ENCODE measurements around the gene RAB23.
"Not testable (repeated sequence)": the region's sequence is repeated elsewhere in the genome, so short reads cannot be mapped to it uniquely, and the experiment has no call there.

RAB23 gene

GRCh38 chr6:57221936-57222742, at the start of gene RAB23:
TSS of gene RAB23 (minus strand) at chr6:57222307. CDS start at chr6:57210380, 11,927 bp downstream.
- DNase-seq, result peak; percentile 71

DNA sequence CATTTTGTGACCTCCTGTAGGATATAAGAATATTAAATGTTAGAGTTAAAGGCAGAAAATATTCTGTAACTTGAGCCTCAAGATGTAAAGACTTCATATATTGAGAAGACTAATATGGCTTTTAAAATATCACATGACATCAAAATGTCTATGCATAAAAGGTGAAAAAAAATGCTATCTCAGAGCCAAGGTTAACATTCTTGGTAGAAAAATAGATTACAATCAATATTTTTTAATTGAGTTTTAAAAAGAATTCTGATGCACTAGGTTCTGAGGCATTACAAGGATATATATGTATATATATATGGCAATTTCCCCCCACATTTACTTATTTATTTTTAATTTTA, 46.2 kb upstream of the RAB23 start:
- no peak for DNase-seq

- DNase-seq, result no peak
Observed at GRCh38 chr6:57267586-57268293, 45.6 kb upstream of the RAB23 start.

GRCh38 chr6:57265755-57266221, 43.7 kb upstream of the RAB23 start:
- no peak for DNase-seq

DNA sequence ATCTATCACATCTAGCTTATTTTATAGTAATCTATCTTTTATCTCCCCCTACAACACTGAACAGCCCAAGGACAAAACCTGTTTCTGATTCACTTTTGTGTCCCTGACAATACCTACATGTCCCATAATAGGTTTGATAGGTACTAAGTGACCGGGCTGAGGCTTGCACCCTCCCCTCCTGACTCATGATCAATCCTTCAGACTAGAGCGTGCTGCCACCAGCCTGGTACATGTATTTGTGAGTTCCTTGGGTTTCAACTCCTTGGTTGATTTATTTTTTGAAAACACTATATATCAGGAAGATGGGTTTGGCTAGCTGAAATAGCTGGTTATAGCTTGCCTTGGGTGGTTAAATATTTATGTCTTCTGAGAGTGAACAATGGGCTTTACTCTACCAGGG, 41.6 kb upstream of the RAB23 start:
- no peak for DNase-seq

DNA sequence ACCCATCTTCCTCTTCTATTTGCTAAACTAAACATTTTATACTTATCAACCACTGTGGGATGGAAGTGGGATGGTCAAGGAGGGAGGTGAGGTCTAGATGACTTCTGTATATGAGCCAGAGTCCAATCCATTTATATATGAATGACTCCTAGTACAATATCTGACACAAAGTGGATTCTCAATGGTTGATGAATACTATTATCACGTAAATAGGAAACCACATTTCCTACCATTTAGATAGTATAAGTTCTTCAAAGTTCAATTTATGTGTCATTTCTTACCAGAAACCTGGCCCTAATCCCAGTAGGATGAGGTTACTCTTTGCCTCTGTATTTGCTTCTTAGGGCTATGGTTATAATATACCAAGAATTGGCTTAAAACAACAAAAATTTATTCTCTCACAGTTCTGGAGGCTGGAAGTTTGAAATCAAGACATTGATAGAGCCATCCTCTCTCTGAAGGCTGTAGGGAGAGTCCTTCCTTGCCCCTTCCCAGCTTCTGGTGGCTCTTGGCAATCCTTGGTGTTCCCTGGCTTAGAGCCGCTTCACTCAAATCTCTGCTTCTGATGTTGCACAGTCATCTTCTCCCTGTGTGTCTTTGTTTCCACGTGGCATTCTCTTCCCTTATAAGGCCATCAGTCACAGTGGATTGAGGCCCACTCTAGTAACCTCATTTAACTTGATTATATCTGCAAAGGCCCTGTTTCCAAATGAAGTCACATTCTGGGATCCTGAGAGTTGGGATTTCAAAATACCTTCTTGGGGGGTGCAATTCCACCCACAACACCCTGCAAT, 41.0 kb upstream of the RAB23 start:
- no peak for DNase-seq

DNA sequence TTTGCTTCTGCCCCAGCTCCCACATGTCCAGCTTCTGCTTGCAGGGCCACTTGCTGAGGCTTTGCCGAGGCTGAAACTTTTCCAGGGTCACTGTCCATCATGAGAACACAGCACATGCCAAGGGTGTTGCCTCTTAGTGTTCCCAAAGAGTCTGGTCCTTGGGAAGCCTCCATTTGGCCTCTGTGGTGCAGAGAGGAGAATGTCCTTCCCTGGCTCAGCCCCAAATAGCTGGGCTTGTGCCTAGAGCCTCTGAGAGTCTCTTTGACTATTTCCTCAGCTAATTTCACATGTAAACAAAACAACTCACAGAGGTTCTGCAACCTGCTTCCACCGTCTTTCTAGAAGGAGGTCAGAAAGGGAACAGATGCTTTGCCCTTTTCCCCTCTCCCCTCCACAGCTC, 40.4 kb upstream of the RAB23 start:
- DNase-seq, result no peak

DNA sequence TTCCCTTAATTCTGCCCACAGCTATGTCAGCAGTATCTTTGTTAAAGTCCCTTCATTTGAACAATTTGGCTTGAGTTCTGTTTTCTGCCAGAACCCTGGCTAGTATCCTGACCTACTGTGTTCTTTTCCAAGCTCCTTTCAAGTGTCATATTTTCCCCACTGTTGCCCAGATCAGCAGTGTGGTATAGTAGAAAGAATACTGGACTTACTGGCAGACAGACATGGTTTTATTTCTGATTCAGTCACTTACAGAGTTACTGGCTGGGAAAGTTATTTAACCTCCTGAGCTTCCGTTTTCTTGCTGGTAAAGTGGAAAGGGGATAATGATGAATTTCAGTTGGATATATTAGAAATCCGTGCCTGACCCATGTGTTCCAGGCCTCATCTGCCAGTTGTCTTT, 39.8 kb upstream of the RAB23 start:
- no peak for DNase-seq

DNA sequence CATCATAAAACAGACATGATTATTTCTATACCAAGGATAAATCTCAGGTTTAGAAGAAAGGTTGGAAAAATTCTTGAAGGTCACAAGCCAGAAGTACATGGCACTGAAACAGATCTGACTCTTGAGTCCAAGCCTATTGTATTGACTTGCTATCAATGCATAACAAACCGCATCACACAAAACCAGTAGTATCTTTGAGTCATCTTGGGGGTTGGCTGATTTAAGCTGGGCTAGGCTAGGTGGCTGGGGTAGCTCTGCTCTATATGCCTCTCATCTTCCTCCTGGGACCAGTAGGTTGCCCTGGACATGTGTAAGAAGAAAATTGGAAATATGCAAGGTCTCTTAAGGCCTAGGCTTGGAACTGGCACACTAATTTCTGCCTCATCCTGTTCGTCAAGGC, 37.0 kb upstream of the RAB23 start:
- no peak for DNase-seq

DNA sequence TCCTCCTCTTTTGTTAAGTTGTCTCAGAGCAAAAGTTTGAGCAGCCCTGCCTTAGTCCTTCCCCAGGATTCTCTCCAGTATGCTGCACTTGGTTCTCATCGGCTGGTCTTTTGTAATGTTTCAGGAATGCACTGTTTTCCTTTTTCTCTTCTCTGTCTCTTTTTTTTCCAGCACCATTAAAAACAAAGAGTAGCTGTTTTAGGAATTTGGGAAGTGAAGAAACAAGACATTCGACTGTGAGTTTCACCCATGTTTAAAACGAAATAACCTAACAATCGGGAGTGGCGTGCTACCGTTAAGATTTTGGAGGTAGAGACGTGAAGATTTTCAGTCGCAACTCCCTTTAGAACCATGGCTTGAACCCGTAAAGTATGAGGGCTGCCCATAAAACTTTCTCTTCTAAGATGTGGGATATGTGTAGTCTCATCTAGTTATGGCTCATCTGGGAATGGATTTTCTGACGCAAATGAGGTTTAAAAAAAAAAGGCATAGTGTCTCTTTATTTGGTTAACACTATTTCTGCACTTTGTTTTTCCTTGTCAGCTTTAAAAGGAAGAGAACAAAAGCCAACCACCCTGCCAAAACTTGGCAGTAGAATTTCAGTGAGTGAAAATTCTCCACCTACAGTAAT, 35.9 kb upstream of the RAB23 start:
- no peak for DNase-seq

DNA sequence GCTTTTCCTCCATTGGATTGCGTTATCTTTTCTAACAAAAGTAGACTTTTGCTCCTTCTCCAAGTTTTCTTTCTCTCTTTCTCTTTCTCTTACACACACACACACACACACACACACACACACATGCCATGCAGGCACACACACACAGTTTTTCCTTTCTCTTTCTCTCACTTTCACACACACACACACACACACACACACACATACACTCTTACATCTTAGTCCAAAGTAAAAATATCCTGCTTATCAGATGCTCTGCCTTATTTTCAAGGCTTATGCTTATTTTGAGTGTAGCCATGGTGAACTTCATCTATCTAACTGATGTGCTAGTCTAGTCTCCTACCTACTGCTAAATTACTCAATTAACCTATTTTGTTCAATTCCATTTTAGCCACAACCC, 34.4 kb upstream of the RAB23 start:
- DNase-seq, result no peak

- no peak for DNase-seq
Observed at GRCh38 chr6:57255451-57256169, 33.5 kb upstream of the RAB23 start.

DNA sequence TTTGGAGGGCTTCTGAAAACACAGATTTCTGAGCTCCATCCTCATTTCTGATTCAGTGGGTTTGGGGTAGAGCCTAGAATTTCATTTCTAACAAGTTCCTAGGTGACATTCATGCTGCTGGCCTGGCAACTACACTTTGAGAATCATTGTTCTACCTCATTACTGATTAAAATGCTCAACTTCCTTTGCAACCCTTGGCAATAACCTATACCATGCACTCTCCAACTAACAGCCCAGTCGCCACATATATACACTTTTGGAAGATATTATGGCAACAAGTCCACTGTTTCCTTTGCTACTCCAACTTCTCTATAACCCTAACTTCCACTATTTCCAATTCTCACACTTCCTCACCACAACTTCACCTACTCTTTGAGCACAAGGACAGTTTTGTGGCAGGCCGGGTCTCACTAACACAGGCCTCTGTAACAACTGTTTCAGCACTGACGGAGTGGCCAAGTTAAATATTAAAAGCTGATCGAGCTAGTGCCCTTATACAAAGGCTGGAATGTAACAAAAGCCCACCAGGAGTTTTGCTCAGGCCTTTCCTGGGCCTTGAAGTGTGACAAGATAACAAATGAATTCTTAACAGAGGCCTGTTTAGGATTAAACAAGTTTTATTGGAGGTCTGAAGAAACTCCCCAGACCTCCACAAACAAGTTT, 32.1 kb upstream of the RAB23 start:
- DNase-seq, result no peak

DNA sequence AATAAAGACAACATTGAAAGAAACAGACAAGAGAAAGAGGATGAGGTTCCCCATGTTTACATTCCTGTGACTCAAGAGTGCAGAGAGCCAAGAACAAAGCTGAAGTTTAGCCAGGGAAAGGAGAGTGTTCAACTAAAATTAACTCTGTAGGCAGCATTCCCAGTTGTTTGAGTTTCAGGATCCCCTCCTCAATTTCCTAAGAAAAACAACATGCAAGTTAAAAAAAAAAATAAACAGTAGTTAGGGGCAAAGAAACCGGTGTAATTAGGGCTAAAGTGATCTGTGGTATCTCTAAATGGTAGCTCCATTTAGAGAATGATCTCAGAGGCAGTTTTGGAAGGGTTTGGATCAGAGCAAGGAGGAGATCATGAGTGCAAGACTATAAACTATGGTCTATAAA, 30.9 kb upstream of the RAB23 start:
- DNase-seq, result no peak

DNA sequence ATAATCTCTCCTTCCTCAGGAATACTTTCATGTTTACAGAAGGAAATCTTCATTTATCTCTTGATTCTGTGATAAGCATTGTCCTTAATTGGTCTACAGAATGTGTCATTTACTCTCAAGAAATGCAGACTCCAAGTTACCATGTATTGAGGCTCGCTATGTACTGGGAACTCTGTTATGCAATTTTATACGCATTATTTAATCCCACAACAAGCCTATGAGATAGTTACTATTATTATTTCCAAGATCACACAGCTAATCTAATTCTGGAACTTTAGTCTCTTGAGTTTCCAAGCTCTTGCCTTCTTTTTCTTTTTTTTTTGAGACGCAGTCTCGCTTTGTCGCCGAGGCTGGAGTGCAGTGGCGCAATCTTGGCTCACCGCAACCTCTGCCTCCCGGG, 30.0 kb upstream of the RAB23 start:
- DNase-seq, result no peak

- DNase-seq, result no peak
Observed at GRCh38 chr6:57250348-57250747, 28.2 kb upstream of the RAB23 start.

DNA sequence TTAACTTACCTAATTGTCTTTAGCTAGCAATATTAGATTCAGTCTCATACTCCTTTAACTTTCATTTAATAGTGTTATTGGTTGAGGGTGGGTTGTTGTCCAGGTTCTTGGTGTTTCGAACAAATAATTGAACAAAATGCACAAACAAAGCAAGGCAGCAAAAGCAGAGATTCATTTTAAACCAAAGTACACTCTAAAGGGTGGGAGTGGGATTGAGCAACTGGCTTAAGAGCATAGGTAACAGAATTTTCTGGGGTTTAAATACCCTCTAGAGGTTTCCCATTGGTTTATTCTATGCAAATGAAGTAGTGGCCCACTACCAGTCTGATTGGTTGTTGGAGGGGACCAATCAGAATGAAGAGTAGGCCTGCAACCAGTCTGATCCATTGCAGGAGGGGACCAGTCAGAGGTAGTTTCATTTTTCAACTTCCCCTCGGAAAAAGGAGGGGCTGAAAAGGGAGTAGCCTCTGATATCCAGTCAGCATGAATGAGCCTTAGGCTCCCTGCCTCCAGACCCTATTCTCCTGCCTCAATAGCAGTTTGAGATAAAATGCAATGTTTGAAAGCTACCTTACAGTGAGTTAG, 26.3 kb upstream of the RAB23 start:
- DNase-seq, result no peak

DNA sequence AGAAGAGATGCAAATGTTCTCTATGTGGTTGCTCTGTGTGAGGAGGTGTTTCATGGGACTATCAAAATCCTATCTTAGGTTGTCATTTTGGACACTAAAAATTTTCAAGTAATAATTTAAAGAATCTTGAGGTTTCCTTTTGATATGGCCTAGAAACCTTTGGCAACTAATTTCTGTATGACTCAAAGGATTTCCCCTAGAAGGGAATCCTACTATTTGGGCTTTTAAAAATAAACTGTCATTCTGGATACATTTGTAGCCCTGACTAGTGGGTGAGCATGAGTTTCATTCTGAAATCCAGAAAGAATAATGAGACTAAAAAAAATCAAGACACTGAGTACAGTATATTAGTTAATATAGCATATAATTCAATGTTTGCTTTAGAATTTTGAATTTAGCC, 25.5 kb upstream of the RAB23 start:
- DNase-seq, result no peak

DNA sequence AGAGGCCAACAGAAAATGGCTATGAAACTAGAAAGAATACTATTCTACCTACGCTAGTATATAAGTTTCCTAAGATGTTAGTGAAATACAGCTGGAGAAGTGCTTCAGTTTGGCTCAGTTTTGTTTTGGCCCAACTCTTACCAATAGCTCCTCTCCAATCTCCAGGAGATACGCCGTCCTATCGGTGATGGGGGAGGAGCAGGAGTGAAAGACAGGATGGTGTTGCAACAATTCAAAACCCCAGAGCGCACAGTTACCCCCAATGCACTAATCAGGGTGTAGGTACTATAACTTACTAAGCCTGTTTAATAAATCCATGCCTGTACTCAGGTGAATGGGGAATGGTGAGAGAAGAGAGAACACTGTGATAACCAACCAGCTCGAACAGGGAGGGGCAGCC, 24.2 kb upstream of the RAB23 start:
- no peak for DNase-seq

GRCh38 chr6:57243954-57244353, 21.8 kb upstream of the RAB23 start:
- no peak for DNase-seq

GRCh38 chr6:57243526-57243925, 21.4 kb upstream of the RAB23 start:
- DNase-seq, result not testable (repeated sequence)

DNA sequence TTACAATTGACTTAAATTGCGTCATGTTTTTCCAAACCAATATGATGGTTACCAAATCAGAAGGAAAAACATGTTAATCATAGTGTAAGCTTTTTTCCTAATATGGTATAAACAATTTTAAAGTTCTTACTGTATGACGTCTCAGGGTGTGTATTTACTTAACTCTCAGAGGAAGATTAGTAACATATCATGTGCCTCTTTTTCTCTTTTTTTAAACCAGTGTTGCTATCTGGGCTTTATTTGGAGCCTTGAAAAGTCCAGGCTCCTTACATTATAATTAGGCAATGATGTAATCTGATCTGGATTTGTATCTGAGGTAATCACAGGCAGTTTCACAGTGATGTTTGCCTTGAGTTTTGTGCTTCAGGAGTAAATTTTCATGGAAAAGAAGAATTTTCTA, 20.4 kb upstream of the RAB23 start:
- DNase-seq, result no peak
